ENCODE data around the gene DDX39A.
"Not testable (repeated sequence)": the region's sequence is repeated elsewhere in the genome, so short reads cannot be mapped to it uniquely, and the experiment has no call there.

- not testable (repeated sequence) for TF ChIP-seq CTCF, POLR2A (IDR thresholded peaks at IDR 0.05)
Measured at GRCh38 chr19:14372384-14373077, 46.6 kb downstream of the DDX39A start.

Measured in heart left ventricle (tissue), 13 donors.